Endothelial cell of umbilical vein (primary cell): ENCODE data around the gene RNU7-1.

ENCODE experiments used
- EZH2 ChIP-seq: IDR thresholded peaks from 2 replicates; pipeline ENCODE4 v1.6.1; 2012; ENCODE audit warnings: borderline replicate concordance, low read depth, mild to moderate bottlenecking, moderate library complexity, low read length, inconsistent platforms; ENCODE audit not compliant: severe bottlenecking
- FOS ChIP-seq: IDR thresholded peaks from 2 replicates; pipeline ENCODE4 v1.6.1; 2011; ENCODE audit warnings: mild to moderate bottlenecking, low read length, moderate library complexity, borderline replicate concordance; ENCODE audit not compliant: insufficient read depth
- JUN ChIP-seq: IDR thresholded peaks from 2 replicates; pipeline ENCODE4 v1.6.1; 2011; ENCODE audit warnings: borderline replicate concordance, low read depth; ENCODE audit not compliant: insufficient read length, insufficient read depth
- POLR2A ChIP-seq: IDR thresholded peaks from 2 replicates; pipeline ENCODE4 v1.6.1; 2012; ENCODE audit warnings: low read depth, mild to moderate bottlenecking, control low read depth, low read length
- POLR2AphosphoS5 ChIP-seq: IDR thresholded peaks from 2 replicates; pipeline ENCODE4 v1.6.1; 2012; ENCODE audit warnings: low read depth, mild to moderate bottlenecking, control low read depth, low read length, moderate library complexity; ENCODE audit not compliant: insufficient read depth
- TF ChIP-seq, protein P1 (sequence below), 2 donors: IDR thresholded peaks; 1 replicate in 1 of 2; 2 replicates in 1 of 2; pipeline ENCODE4 v1.5.1; 2011; ENCODE audit warnings: low read length in 2 of 2, mild to moderate bottlenecking in 2 of 2, moderate library complexity in 2 of 2, control low read depth in 1 of 2, inconsistent platforms in 1 of 2, low read depth in 1 of 2; ENCODE audit not compliant: insufficient read depth in 1 of 2; ENCODE audit errors: extremely low read depth in 1 of 2
- TF ChIP-seq, protein P2 (sequence below): IDR thresholded peaks from 2 replicates; pipeline ENCODE4 v1.6.1; 2011; ENCODE audit not compliant: insufficient read depth, insufficient read length

DNA sequence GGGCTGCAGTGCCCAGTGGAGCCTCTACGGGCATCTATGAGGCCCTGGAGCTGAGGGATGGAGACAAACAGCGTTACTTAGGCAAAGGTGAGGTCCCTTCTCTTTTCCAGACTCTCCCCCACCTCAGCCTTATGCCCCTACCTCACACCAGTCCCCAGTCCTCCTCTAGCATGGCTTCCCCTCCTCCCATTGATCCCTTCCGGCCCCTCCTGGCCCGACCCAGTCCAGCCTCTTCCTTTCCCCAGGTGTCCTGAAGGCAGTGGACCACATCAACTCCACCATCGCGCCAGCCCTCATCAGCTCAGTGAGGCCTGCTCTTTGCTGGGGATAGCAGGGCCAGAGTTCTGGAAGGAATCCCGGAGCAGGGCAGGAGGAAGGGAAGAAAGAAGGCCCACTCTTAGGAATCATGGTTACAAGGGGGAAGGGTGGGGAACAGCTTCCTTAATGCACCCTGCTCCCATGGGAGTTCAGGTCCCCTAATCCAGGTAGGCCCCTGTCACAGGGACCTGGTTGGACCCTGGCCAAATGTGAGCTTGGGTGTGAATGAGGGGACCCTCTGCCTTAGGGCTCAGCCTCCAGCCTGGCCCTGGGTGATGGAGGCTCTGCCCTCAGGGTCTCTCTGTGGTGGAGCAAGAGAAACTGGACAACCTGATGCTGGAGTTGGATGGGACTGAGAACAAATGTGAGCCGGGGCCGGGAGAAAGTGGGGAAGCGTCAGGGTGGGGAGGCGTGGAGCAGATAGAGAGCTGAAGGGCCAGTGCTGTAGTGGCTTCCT, 27.0 kb upstream of the RNU7-1 start:
- TF ChIP-seq POLR2AphosphoS5 (no peak), POLR2A (no peak), FOS (no peak), EZH2 (no peak), JUN (no peak)
- TF ChIP-seq, protein P1, sequence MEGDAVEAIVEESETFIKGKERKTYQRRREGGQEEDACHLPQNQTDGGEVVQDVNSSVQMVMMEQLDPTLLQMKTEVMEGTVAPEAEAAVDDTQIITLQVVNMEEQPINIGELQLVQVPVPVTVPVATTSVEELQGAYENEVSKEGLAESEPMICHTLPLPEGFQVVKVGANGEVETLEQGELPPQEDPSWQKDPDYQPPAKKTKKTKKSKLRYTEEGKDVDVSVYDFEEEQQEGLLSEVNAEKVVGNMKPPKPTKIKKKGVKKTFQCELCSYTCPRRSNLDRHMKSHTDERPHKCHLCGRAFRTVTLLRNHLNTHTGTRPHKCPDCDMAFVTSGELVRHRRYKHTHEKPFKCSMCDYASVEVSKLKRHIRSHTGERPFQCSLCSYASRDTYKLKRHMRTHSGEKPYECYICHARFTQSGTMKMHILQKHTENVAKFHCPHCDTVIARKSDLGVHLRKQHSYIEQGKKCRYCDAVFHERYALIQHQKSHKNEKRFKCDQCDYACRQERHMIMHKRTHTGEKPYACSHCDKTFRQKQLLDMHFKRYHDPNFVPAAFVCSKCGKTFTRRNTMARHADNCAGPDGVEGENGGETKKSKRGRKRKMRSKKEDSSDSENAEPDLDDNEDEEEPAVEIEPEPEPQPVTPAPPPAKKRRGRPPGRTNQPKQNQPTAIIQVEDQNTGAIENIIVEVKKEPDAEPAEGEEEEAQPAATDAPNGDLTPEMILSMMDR (IDR thresholded peaks at IDR 0.05; ENCODE audit: extremely low read depth in 1 of 2, insufficient read depth in 1 of 2, low read depth in 1 of 2, low read length in 2 of 2), result no peak
- TF ChIP-seq, protein P2, sequence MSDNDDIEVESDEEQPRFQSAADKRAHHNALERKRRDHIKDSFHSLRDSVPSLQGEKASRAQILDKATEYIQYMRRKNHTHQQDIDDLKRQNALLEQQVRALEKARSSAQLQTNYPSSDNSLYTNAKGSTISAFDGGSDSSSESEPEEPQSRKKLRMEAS, result no peak
